GM21390 (cell line): Measurements from ENCODE around the gene WRAP73.

ENCODE experiments used
- ATAC-seq: cut with Tn5 transposase; IDR thresholded peaks from one replicate; pipeline ENCODE4 v1.9.1; 2021; ENCODE audit not compliant: unreplicated experiment

WRAP73 gene

GRCh38 chr1:3649342-3650247 is at the start of gene WRAP73:
Gene WRAP73, minus strand, starts transcription at chr1:3650103. Its CDS starts 104 bp downstream, at chr1:3649999.
- ATAC-seq, result peak; percentile 80

GRCh38 chr1:3699596-3699995 is 49.7 kb upstream of the WRAP73 start:
- no peak for ATAC-seq

GRCh38 chr1:3698660-3699408 is 48.9 kb upstream of the WRAP73 start:
- ATAC-seq, result no peak

GRCh38 chr1:3697810-3698209 is 47.9 kb upstream of the WRAP73 start:
- no peak for ATAC-seq

GRCh38 chr1:3697104-3697503 is 47.2 kb upstream of the WRAP73 start:
- no peak for ATAC-seq

- no peak for ATAC-seq
Measured at GRCh38 chr1:3696689-3697088, 46.8 kb upstream of the WRAP73 start.

- no peak for ATAC-seq
Measured at GRCh38 chr1:3695326-3696217, 45.7 kb upstream of the WRAP73 start.

- ATAC-seq, result no peak
Measured at GRCh38 chr1:3693321-3693720, 43.4 kb upstream of the WRAP73 start.

- ATAC-seq, result no peak
Measured at GRCh38 chr1:3692598-3692997, 42.7 kb upstream of the WRAP73 start.

- ATAC-seq, result no peak
Measured at GRCh38 chr1:3691421-3692204, 41.7 kb upstream of the WRAP73 start.

- no peak for ATAC-seq
Measured at GRCh38 chr1:3690282-3691065, 40.6 kb upstream of the WRAP73 start.

- ATAC-seq, result no peak
Measured at GRCh38 chr1:3689138-3689750, 39.3 kb upstream of the WRAP73 start.

- ATAC-seq, result no peak
Measured at GRCh38 chr1:3688356-3689137, 38.6 kb upstream of the WRAP73 start.

- no peak for ATAC-seq
Measured at GRCh38 chr1:3687504-3687903, 37.6 kb upstream of the WRAP73 start.

- ATAC-seq, result no peak
Measured at GRCh38 chr1:3685906-3686305, 36.0 kb upstream of the WRAP73 start.

- no peak for ATAC-seq
Measured at GRCh38 chr1:3685222-3685621, 35.3 kb upstream of the WRAP73 start.

GRCh38 chr1:3683992-3684391 is 34.1 kb upstream of the WRAP73 start:
- ATAC-seq, result no peak

GRCh38 chr1:3683197-3683596 is 33.3 kb upstream of the WRAP73 start:
- no peak for ATAC-seq
